Hematopoietic multipotent progenitor cell (in vitro differentiated cells): Measurements from ENCODE around the gene CPNE6. TPM values are rescaled to one million over a fixed set of nuclear protein-coding genes. Genes with fewer than 3 reads are reported as not detected.

ENCODE experiments used
- DNase-seq, 3 donors: peaks; one replicate each; pipeline ENCODE4 v3.0.0-alpha.2; 2011 to 2015; ENCODE audit warnings: low read depth in 2 of 3, low spot score in 2 of 3
- total RNA-seq: library from RNA; depleted of rRNA; stranded (reverse); fragments of >200 nt; gene quantifications from one replicate; pipeline ENCODE4 v1.2.3, GENCODE V29; 2012

Gene CPNE6
- total RNA-seq, 1 donor, result not detected

DNA sequence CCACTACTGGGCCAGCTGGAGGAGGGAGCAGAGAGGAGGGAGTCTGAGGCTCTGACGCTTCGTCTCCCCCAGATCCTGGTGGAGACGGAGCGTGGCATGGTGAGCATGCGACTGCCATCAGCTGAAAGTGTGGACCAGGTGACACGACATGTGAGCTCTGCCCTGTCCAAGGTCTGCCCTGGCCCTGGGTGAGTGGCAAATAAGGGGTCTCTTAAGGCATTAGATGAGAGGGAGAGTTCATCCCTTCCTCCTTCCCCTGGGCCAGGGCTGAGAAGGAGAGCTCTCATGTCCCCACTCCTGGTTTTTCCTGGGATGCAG lies 17.1 kb upstream of the CPNE6 start:
- DNase-seq, result no peak

DNA sequence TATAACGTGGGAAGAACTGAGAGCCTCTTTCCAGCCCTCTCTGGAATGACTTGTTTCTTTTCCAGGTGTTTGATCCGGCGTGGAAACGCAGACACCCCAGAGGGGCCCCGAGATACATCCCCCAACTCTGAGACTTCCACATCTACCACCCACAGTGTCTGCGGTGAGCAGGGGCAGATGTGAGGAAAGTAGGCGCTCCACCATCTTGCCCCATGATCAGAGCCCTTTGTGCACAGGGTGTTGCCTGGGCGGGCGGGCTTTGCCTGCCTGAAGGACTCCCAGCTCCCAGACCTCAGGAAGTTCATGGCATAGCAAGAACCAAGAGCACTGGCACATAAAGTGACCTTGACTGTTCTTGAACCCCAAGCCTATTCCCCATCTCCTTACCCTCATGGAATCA lies 16.7 kb upstream of the CPNE6 start:
- DNase-seq, result no peak

DNA sequence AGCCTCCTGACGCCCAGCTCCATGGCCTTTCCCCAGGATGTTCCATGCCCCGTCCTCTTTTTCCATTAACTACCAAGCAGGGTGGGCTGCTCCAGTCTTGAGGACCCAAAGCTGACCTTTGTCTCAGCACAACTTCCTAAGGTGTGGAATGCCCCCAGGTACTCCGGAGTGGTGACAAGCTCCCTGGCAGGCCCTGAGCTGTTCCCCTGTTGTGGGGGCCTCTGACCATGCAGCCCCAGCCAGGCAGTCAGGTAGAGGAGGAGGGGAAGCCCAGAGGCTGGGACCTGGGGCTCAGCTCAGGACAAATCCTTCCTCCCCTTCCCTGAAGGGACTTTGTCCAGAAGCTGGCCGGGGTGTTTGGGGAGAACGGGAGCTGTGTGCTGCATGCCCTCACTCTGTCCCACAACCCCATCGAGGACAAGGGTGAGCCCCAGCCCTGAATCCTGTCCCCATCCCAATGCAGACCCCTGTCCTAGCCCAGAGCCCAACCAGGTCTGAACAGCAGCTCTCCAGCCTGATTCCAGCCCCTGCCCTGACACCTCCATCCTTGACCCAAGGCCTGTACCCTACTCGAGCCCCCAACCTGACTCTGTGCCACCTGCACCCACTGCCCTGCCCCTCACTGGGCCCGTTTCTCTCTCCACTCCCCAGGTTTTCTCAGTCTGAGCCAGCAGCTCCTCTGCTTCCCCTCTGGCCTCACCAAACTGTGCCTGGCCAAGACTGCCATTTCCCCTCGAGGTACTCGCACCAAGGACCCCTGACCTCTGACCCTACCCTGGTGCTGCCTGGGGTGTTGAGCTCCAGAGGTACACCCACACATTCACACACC lies 15.2 kb upstream of the CPNE6 start:
- no peak for DNase-seq

DNA sequence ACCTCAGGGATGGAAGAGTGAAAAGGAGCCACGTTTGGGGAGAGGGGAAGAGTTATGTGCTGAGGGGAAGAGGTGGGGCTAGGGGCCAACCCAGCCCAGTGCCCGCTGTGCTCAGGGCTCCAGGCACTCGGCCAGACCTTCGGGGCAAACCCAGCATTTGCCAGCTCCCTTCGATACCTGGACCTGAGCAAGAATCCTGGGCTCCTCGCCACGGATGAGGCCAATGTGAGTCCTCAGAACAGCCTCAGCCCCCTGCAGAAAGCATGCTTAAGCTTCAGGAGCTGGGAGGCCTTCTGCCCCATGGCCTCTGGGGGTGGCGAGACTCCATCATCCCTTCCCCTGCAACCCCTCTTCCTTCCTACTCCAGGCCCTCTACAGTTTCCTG lies 14.6 kb upstream of the CPNE6 start:
- DNase-seq, result no peak

DNA sequence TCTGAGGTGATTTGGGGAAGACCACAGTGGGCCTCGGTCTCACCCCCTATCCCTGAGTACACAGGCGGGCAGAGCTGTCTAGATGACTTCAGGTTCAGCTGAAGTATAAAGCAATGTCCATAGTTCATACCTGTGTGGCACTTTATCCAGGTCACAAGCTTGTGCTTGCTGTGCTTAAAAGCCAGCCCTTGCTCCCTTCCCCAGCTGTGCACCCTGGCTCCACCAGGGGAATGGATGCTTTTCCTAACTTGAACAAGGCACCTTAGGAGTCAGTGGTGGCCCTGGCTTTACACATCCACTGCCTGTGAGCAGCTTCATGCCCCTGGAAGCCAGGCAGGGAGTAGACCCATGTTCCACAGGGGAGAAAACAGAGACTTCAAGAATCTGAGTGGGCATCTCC lies 14.1 kb upstream of the CPNE6 start:
- no peak for DNase-seq

DNA sequence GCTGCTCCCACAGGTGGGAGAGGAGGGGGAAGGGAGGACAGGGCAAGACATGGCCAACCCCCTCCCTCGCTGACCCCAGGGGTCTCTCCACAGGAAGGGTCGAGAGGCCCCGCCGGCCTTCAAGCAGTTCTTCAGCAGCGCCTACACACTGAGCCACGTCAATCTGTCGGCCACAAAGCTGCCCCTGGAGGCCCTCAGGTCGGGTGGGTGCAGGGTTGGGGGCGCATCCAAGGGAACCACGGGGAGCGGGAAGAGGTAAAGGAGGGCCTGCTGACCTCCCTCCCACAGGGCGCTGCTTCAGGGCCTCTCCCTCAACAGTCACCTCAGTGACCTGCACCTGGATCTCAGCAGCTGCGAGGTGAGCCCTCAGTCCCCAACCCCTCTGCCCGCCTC lies 13.5 kb upstream of the CPNE6 start:
- DNase-seq, result no peak

DNA sequence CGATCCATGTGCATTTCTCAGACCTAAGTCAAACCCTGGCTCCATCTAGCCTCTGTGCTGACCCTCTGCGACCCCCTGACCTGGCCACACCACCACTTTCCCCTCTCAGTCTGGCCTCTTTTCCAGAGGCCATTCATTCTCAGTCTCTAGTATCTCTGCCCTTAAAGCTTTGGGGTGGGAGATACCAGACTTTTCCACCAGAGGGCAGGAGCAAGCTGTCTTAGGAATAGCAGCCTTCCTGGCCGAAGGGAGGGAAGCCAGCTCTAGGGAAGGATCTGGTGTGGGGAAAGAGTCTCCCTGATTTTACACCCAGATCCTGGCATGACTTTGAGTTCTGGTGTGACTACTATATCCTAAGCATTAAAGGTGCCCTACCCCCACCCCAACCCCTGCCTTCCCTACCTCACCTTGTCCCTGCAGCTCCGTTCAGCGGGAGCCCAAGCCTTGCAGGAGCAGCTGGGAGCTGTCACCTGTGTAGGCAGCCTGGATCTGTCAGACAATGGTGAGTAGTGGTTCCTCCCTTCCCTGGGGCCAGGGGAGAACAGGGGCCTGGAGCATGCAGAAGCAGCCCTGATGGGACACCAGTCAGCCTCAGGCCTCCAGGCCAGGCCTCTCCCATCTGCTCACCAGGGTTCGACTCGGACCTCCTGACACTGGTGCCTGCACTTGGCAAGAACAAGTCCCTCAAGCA lies 13.0 kb upstream of the CPNE6 start:
- peak in 1 of 3 donors; percentile 66 for DNase-seq

DNA sequence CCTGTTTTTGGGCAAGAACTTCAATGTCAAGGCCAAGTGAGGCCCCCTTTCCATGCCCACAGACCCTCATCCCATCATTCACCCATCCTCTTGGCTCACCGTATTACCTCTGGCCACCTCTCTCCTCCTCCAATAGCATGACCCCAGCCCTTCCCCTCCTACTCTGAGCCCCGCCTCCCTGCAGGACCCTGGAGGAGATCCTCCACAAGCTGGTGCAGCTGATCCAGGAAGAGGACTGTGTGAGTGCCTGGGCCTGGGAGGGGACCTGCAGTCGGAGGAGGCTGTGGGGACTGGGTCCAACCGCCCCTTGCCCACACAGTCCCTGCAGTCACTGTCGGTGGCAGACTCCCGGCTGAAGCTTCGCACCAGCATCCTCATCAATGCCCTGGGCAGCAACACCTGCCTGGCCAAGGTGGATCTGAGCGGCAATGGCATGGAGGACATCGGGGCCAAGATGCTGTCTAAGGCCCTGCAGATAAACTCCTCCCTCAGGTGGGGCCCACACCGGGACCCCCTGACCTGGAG lies 12.3 kb upstream of the CPNE6 start:
- DNase-seq, result no peak

DNA sequence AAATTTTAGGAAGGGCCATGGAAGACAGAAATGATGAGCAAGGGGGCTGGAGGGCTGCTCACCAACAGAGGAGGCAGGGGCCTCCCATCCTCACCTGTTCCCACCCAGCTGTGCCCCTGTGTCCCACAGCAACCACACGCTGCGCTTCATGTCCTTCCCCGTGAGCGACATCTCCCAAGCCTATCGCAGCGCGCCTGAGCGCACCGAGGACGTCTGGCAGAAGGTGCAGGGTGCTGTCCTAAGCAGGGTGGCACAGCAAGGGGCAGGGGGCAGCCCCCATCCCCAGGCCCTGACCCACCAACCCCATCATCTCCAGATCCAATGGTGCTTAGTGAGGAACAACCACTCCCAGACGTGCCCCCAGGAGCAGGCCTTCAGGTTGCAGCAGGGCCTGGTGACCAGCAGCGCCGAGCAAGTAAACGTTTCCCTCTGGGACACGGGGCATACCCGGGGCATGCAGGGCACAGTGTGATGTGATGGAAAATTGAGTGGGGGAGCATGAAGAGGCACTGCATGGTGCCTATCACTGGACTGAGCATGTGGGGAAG lies 11.4 kb upstream of the CPNE6 start:
- DNase-seq, result no peak

DNA sequence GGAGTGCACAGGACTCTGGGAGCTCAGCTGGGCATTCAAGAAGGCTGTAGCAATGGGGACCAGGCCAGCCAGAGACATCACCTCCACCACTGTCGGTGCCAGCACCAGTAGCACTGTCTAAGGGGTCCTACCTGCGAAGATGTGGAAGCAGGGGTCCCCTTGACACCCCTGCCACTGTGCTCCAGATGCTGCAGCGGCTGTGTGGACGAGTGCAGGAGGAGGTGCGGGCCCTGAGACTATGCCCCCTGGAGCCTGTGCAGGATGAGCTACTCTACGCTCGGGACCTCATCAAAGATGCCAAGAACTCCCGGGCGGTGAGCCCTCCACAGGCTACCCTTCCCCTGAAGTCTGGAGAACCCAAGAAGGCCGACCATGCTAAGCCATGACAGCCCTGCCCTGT lies 10.9 kb upstream of the CPNE6 start:
- DNase-seq, result no peak

DNA sequence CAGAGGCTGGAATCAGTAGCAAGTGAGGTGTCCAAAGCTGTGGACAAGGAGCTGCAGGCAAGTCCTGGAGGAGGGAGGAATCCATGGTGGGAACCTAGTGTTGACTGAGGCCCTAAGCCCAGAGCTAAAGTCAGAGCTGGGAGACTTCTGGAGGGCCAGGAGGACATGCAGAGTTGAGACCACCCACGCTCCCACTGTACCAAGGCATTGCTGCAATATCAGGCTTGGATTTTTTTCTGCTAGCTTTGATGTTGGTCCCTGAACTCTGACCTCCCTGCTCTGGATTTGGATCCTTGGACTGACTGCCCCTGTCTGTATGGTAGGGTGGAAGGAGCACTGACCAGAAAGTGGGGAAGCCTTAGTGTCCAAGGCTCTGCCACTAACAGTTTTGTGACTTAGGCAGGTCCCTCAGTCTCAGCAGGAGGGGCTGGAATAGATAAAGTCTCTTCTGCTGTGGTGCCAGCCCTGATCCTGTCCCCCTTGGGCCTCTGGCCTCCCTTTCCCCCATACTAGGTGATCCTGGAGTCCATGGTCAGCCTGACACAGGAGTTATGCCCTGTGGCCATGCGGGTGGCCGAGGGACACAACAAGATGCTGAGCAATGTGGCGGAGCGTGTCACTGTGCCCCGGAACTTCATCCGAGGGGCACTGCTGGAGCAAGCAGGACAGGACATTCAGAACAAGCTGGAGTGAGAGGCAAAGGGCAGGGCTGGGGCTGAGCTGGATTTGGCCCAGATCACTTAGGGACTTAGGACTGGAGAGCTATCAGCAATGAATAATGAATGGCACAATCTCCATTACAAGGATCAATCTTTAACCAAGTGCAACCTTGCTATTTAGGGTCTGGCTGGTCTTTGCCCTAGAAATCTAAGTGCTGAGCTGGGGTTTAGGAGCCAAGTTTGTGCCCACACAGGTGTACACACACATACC lies 10.1 kb upstream of the CPNE6 start:
- no peak for DNase-seq

DNA sequence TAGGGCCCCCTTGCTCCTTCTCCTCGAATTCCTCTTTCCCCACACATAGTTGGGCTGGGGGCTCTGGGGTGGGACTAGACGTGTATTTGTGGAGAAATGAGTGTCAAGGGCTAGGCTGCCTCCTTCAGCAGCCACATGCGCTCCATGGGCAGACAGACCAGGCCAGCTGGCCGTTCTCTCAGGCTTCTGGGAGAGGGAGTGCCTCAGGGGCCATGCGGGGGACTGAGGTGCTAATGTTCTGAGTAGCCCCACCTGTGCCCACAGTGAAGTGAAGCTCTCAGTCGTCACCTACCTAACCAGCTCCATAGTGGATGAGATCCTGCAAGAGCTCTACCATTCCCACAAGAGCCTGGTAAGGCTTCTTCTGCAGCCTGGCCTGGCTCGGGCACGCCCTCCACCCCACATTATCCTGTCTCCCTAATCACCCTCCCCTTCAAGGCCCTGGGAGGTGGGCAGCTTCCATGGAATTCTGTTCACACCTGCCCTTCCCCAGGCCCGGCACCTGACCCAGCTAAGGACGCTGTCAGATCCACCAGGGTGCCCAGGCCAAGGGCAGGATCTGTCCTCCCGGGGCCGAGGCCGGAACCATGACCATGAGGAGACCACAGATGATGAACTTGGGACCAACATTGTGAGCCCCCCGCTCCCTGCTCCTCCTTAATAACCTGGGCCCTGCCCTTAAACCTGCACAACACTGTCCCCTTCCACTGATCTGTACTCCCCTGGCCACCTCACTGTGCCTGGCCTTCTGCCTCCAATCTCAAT lies 9.0 kb upstream of the CPNE6 start:
- no peak for DNase-seq

DNA sequence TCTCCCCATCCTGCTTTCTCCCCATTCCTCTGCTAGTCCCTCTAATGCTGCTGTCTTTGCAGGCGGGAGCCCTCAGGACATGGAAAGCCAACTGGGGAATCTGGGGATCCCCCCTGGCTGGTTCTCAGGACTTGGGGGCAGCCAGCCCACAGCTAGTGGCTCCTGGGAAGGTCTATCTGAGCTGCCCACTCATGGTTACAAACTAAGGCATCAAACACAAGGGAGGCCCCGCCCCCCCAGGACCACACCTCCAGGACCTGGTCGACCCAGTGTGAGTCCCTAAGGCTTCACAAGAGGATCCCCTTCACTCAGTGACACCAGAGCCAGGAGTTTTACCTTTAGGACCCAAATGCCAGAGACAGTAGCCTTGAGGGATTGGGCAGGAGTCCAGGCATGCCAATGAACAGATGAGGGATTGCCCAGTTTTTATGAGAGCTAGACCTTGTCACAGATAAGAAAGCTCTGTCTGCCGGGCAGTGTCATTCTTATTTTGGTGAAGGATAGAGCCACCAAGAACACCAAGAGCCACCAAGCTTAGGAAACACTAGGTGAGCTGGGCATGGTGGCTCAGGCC lies 8.0 kb upstream of the CPNE6 start:
- DNase-seq, result no peak

DNA sequence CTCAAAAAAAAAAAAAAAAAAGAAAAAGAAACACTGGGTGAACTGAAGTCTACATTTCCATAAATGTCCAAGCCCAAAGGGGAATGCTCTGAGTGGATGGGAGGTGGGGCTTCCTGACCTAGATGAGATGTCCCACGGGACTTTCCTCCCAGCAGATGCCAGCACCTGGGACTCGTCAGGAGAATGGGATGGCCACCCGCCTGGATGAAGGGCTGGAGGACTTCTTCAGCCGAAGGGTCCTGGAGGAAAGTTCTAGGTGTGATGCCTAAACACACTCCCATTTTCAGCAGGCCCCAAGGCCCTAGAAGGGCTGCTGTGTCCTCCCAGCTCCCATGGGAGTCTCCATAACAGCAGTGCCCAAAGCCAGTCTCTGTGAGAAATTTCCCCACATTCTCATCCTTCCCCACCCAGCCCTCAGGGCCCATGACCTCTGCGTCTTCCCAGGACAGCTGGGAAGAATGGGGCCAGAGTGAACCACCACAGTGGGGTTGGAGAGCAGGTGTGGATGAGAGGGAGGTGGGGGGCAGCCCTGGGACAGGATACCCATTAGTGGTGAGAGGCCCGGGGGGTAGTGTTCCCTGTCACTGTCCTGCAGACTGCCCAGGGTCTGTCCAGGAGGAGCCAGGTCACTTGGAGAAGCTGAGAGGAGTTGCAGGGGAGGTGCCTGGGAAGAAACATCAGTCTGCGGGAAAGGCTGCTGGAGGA lies 7.1 kb upstream of the CPNE6 start:
- no peak for DNase-seq

DNA sequence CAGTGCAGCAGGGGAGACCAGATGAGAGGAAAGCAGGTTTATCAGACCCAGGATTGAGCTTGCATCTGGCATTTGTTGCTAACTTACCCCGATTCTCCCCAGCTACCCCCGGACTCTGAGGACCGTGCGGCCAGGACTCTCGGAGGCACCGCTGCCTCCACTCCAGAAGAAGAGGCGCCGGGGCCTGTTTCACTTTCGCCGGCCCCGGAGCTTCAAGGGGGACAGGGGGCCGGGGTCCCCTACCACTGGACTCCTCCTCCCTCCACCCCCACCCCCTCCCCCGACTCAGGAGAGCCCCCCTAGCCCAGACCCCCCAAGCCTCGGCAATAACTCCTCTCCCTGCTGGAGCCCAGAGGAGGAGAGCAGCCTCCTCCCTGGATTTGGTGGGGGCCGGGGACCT lies 6.5 kb upstream of the CPNE6 start:
- DNase-seq, result no peak

DNA sequence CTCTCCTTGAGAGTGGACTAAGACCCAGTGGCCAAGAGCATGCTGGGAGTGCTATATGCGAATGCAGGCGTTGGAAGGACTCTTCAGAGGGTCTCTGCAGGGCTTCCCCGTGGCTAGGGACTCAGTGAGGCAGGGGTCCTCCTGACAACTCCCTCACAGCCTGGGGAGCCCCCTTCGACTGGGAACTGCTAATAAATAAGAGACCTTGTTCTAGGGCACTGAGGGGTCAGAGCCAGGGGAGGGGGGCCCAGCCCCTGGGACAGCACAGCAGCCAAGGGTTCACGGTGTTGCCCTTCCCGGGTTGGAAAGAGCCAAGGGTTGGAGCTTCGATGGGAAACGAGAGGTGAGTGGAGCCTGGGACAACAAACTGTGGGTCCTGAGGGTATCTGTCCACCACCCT lies 6.0 kb upstream of the CPNE6 start:
- DNase-seq, result no peak

DNA sequence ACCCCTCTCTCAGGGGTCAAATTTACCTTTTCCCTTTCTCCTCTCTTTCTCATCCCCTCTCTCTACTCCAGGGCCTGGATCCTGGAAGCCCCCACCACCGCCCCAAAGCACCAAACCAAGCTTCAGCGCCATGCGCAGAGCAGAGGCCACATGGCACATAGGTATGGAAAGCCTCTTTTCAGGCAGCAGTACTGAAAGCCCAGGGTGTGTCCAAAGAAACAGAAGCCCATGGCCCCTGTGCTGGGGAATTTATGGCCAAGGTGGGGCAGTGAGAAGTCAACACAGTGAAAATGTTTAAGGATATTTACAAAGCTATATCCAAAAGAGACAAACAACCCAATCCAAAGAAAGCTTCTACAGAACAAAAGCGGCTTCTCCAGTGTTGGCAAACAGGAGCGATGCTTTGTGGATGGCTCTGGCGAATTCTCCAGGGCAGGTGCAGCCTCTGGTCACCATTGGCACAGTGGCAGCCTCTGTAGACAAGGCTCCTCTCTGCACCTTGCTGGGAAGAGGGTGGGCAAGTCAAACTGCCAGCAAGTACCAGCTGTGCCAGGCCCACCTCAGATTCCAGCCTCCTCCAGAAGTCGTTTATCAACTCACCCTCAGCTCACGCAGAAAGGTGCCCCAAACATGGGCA lies 4.7 kb upstream of the CPNE6 start:
- no peak for DNase-seq

DNA sequence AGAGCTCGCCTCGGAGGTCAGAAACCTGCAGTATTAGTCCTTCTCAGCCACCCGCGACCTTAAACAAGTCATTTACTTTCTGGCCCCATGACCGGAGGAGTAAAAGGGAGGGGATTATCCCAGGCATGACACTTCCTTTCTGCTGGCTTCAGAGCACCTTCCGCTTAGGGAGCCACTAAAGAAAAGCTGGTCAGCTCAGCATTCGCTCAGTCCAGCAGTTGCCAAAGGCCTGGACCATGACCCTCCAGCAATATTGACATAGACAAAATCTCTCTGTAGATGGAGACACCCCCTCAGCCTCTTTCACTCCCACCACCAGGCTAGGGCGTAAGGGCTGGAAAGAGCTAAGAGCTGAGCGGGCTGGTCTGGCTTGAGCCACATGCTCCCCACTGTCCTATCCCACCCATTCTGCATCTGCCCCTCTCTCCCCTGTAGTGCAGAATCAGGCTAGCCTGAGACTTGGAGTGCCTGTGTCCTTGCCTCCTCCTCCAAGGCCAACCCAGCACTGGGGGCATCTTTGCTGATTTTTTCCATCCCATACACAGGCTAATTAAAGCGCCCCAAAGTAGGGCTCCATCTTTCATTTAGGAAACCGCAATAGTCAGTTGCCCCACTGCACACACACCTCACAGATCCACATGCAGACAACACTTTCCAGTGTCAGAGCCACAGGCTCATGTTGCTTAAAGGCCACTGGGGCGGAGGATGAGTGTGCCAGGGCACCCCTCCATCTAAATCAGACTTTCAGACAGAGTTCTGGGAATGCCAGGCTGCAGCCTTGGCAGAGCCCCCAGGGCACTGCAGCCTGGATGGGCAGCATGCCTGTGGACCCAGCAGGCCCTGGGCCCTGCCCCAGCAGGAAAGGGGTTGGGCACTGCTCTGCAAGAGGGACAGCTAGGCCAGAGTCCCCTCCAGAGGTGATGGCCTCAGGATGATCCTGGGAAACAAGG lies 4.0 kb upstream of the CPNE6 start:
- DNase-seq, result no peak
